IPS-18c (cell line): Measurements from ENCODE around the gene FIBIN.
A peak's percentile ranks its signal among the peaks of the same experiment; 100 is the strongest.
"Not testable (repeated sequence)": the region's sequence is repeated elsewhere in the genome, so short reads cannot be mapped to it uniquely, and the experiment has no call there.

Experiments
- H3K4me3 ChIP-seq: 2 replicates; pipeline ENCODE4 v1.7.0; 2013; ENCODE audit warnings: low read depth, mild to moderate bottlenecking, low read length, moderate library complexity; ENCODE audit not compliant: insufficient read depth
- H3K9me3 ChIP-seq: one replicate; pipeline ENCODE4 v1.6.1; 2013; ENCODE audit warnings: mild to moderate bottlenecking, low read length, moderate library complexity; ENCODE audit not compliant: control insufficient read depth, insufficient read depth

Gene FIBIN

GRCh38 chr11:26971961-26972360 is 22.0 kb upstream of the FIBIN start:
- H3K4me3 ChIP-seq = no peak overlapping the region
- no peaks in the 10 kb centered on the region for H3K9me3 ChIP-seq

- Histone ChIP-seq H3K4me3 (no peak overlapping the region), H3K9me3 (no peaks in the 10 kb centered on the region)
Observed at GRCh38 chr11:26974069-26974783, 19.7 kb upstream of the FIBIN start.

DNA sequence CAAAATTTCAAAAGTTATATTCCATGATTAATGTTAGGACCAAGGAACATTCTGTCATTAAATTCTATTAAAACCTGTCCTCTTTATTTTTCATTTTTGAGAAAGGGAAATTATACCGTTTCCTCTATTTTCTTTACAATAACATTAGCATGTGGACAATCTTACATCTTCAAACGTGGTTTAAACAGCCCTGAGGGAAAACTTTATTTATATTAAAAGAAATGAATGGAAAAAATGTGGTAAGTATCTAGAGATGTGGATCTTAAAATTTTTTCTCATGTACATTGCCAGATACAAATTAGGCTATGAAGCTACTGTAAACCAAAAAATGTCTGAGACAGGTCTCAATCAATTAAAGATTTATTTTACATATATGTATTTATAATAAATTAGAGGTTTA is 18.9 kb upstream of the FIBIN start:
- Histone ChIP-seq H3K9me3 (no peaks in the 10 kb centered on the region), H3K4me3 (no peak overlapping the region)

DNA sequence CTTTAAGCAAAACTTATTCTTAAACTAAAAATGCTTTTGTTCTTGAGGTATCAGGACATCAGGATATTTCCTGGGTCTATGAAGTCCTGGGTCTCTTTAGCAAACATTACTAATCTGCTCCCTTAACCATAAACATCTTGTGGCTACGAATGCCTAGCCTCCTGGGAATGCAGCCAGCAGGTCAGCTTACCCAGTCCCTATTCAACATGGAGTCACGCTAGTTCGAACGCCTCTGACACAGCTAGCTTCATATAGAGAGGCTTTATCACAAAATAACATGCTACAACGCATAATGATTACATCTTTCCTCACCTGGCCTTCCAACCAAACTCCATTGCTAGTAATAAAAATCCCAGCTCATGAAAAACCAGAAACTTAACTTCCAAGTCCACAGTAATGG is 17.5 kb upstream of the FIBIN start:
- Histone ChIP-seq H3K9me3 (peaks cover 4% of the 10 kb centered on the region), H3K4me3 (no peak overlapping the region)

- H3K9me3 ChIP-seq, H3K4me3 ChIP-seq: not testable (repeated sequence)
Observed at GRCh38 chr11:26977209-26977608, 16.7 kb upstream of the FIBIN start.

GRCh38 chr11:26983645-26984044 is 10.3 kb upstream of the FIBIN start:
- H3K9me3 ChIP-seq = peaks cover 4% of the 10 kb centered on the region
- no peak overlapping the region for H3K4me3 ChIP-seq

DNA sequence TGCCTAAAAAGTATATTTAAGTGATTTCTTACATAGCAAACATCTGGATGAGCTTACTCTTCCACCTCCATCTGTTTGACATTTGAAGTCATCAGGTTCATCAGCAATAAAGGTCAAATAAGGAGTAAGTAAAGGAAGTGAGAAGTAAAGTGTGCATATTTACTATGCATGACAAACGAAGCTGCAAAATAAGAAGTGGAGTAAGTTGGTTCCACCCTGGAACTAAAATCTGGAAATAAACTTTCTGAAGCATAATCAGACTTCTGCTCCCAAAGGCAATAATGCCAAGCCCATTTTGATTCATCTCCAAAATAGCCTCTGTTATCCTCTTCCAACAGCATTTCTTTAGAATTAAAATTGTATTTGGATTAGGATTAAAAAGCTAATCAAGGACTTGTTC is 8.4 kb upstream of the FIBIN start:
- Histone ChIP-seq H3K4me3 (no peak overlapping the region), H3K9me3 (peaks cover under 1% of the 10 kb centered on the region)

DNA sequence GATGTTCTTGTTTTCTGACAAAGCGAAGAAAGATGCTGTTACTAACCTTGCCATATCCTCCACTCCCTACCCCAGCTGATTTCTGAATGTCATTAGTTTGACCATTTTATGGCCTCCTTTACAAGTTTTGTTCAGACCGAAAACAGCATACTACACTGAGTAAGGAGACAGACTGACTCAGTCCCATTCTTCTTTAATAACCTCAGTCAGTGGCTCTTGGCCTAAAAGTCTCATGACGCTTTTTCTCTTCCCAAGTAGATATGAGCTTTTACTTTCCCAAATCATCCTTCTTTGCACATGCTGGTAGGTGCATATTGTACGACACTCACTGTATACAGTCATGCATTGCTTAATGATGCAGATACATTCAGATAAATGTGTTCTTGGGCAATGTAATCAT is 8.0 kb upstream of the FIBIN start:
- no peaks in the 10 kb centered on the region for H3K9me3 ChIP-seq
- H3K4me3 ChIP-seq = no peak overlapping the region

DNA sequence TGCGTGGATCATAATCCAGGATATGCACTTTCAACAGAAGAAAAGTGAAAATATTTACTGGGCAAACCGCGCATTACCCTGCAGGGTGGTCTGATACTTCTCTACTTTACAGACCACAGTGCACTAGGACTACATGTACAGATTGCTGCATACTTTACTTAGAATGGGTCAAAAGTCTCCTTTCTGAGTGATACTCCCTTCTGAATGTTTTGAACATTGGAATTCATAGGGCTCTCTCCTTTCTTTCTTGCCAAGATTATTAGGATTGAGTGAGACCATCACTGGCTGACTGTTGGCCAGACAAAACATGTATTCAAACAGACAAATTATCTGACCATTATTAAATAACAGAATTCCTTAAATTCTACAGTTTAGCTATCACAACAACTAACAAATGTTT is 6.6 kb upstream of the FIBIN start:
- Histone ChIP-seq H3K4me3 (no peak overlapping the region), H3K9me3 (no peaks in the 10 kb centered on the region)

- H3K9me3 ChIP-seq = no peaks in the 10 kb centered on the region
- no peak overlapping the region for H3K4me3 ChIP-seq
Observed at GRCh38 chr11:26987731-26988130, 6.2 kb upstream of the FIBIN start.

DNA sequence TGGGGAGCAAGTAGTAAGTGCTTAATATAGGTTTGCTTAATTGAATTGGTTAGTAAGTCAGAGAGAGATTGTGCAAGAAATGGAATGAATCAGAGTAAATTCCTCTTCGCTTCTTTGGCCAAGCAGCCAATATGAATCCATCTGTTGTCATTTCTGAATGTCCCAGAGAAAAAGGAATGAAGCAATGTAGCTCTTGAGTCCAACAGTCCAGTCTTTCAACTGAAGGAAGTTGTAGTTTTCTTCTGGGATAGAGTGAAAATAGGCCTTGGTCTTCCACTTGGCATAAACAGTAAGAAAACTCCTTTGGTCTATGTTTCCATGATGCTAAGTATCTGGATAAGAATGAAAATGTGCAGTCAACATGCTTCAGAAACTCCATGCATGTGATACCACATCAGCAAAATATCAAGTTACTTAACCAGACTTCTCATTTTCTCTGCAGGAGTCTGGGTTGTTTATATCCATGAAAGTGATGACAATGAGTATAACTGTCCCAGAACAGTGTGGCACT is 1.8 kb upstream of the FIBIN start:
- Histone ChIP-seq H3K9me3 (no peaks in the 10 kb centered on the region), H3K4me3 (no peak overlapping the region)

GRCh38 chr11:26994631-26995095 is 751 bp downstream of the FIBIN start:
- no peaks in the 10 kb centered on the region for H3K9me3 ChIP-seq
- peak overlapping the region; percentile 56 for H3K4me3 ChIP-seq

DNA sequence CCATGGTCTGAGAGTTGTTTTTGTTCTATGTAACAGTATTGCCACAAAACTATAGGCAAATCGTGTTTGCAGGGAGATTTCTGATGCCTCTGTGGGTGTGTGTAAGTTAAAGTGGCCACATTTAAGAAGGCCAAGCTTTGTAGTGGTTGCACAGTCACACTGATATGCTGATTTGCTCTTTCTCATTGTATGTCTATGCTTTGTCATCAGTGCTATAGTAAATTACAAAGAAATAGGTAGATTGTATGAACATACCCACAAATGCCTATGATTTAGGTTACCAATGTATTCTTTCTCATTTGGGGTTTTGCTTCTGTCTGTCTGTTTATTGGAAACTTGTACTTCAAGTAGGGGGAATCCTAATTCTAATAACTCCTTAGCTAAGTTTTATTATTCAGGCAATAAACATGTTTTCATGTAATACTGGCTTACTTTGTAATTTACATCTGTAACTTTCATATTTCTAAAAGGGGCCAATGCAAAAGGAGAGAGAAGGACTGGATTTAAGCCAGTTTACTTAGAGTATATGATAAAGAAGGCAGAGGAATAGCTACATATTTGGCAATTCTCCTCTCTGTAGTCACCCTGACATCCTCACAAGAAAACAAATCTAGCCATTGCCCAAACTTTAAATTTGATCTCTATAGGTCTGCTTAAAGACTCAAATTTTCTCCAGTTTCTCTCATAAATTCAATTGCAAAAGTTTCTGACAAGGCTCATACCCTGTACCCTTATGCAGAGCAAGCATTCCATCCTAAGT is 2.0 kb downstream of the FIBIN start:
- Histone ChIP-seq H3K4me3 (no peak overlapping the region), H3K9me3 (no peaks in the 10 kb centered on the region)

DNA sequence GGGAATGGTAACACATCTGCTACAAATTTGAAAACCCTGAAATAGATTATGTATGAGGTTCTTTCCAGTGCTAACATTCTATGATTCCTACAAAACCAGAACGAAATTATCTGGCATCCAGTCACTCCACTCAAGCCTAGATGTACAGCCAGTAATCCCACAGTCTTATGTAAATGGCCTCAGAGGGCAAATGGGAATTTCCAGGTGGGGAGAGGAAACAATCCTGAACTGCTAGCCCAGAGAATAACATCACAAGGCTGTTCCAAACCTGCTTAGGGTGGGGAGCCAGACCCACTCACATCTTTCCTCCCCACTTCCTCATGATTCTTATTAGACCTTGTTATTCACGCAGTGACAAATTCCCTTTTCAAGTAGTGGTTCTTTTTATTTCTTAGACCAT is 3.5 kb downstream of the FIBIN start:
- H3K9me3 ChIP-seq = no peaks in the 10 kb centered on the region
- H3K4me3 ChIP-seq = no peak overlapping the region

DNA sequence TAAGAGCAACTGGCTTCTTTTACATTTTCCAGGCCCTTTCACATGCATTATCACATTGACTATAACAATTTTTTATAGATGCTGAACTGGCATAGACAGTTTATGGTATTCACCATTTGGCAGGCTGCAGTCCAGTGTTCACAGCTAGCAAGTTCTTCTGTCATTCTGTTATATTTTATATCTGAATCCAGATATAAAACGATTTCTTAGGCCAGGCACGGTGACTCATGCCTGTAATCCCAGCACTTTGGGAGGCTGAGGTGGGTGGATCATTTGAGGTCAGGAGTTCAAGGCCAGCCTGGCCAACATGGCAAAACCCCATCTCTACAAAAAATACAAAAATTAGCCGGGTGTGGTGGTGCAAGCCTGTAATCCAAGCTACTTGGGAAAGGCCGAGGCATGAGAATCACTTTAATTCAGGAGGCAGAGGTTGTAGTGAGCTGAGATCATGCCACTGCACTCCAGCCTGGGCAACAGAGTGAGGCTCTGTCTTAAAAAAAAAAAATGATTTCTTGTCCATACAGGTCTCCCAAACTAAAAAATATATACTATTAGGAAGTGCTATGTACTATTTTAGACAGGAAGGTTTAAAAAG is 7.3 kb downstream of the FIBIN start:
- H3K9me3 ChIP-seq, H3K4me3 ChIP-seq: not testable (repeated sequence)

DNA sequence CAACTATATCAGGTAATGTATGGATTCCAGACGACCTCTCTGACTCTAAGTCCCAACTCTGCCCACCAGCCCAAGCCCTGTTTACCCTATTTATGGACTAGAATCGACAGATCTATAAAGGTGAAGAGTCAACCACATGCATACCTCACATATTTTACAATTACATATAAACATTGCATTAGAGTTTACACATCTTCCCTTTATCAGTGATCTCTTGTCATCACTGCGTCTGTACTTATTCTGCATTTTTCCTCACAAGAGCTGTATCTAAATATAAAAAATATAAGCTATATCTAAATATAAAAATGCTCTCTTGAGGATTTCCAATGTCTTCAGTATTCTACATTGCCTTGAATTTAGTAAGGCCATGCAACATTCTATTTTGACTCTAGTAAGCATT is 8.5 kb downstream of the FIBIN start:
- no peak overlapping the region for H3K4me3 ChIP-seq
- no peaks in the 10 kb centered on the region for H3K9me3 ChIP-seq

DNA sequence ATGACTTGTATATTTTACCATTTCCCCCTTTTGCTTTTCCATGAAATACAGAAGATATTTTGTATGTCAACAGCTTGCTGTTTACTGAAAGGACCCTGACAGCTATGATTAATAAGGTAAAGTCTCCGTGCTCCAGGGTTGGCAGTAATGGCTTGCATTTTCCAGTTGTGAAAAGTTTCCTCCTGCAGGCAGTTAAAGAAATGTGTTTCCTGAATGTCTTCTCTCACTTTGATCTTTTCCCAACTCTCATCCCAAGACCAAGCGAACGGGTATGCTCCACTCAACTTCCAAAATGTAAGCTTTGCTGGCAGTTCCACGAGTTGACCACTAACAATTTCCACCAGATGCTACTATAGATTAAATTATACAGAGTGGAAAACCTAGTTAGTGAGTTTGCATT is 8.9 kb downstream of the FIBIN start:
- Histone ChIP-seq H3K9me3 (no peaks in the 10 kb centered on the region), H3K4me3 (no peak overlapping the region)

- no peak overlapping the region for H3K4me3 ChIP-seq
- no peaks in the 10 kb centered on the region for H3K9me3 ChIP-seq
Observed at GRCh38 chr11:27004103-27004502, 10.2 kb downstream of the FIBIN start.
